Activated naive CD8-positive, alpha-beta T cell treated with anti-CD3 and anti-CD28 coated beads, Interleukin-2, amount 10 ng/mL, durations not matched to agents 7 days and 5 days (primary cell): ENCODE data around the gene TRMU. TPM values are rescaled to one million over a fixed set of nuclear protein-coding genes. Genes with fewer than 3 reads are reported as not detected.
"Not testable (repeated sequence)": the region's sequence is repeated elsewhere in the genome, so short reads cannot be mapped to it uniquely, and the experiment has no call there.

Source experiments
- ATAC-seq: fragments of 150-1000 bp; cut with Tn5 transposase; one replicate; pipeline ENCODE4 v1.10.0; 2021; ENCODE audit warnings: low read depth, moderate library complexity
- POLR2A ChIA-PET: fragments of 350-600 bp; sonication (Branson Sonifier 250); formaldehyde crosslinking; loops from one replicate; lab custom pipeline; 2021; ENCODE audit warnings: antibody characterized with exemption; lab: Charles Lee
- DNase-seq: peaks from one replicate; pipeline ENCODE4 v3.0.0; 2021
- H3K27ac Mint-ChIP-seq: one replicate; pipeline ENCODE4 v1.8.0; 2022; ENCODE audit warnings: mild to moderate bottlenecking, mixed read lengths
- H3K27me3 Mint-ChIP-seq: one replicate; pipeline ENCODE4 v1.8.0; 2022; ENCODE audit warnings: mild to moderate bottlenecking, moderate library complexity, mixed read lengths
- H3K36me3 Mint-ChIP-seq: one replicate; pipeline ENCODE4 v1.8.0; 2021; ENCODE audit warnings: mild to moderate bottlenecking, mixed read lengths
- H3K4me1 Mint-ChIP-seq: one replicate; pipeline ENCODE4 v1.8.0; 2021; ENCODE audit warnings: mixed read lengths
- H3K4me3 Mint-ChIP-seq: one replicate; pipeline ENCODE4 v1.8.0; 2022; ENCODE audit warnings: mild to moderate bottlenecking, moderate library complexity, mixed read lengths
- H3K9me3 Mint-ChIP-seq: one replicate; pipeline ENCODE4 v1.8.0; 2021; ENCODE audit warnings: mixed read lengths
- total RNA-seq, 2 experiments: library from RNA; stranded (reverse); gene quantifications; one replicate each; pipeline ENCODE4 v1.2.3, GENCODE V29; 2021

The TRMU gene
- total RNA-seq, 2 experiments from 2014 or later, result 76.3 to 86.4 TPM

DNA sequence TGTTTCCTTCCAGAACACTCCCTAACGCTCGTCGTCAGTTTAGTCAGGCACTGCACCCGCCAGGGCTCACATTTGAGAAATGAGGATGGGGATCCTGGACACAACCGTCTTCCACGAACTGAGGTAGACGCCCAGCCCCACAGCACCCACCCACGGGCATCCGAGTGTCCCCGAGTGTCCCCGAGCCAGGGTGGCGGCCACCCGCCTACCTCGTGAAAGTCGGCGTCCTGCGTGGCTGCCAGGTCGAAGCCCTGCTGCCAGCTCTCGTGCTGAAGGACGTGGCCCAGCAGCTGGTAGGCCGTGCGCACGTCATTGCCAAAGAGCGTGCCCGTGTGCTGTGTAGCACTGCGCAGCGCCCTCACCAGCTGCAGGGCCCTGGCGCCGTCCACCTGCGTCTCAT, 53.6 kb downstream of the TRMU start:
- no peak overlapping the region for H3K4me3 Mint-ChIP-seq
- no peaks in the 10 kb centered on the region for H3K27me3 Mint-ChIP-seq
- ATAC-seq, result no peak
- POLR2A ChIA-PET, result no interaction called here
- no peaks in the 10 kb centered on the region for H3K36me3 Mint-ChIP-seq
- no peak overlapping the region for H3K27ac Mint-ChIP-seq
- peaks cover 4% of the 10 kb centered on the region for H3K4me1 Mint-ChIP-seq
- no peak for DNase-seq
- H3K9me3 Mint-ChIP-seq, result no peaks in the 10 kb centered on the region

DNA sequence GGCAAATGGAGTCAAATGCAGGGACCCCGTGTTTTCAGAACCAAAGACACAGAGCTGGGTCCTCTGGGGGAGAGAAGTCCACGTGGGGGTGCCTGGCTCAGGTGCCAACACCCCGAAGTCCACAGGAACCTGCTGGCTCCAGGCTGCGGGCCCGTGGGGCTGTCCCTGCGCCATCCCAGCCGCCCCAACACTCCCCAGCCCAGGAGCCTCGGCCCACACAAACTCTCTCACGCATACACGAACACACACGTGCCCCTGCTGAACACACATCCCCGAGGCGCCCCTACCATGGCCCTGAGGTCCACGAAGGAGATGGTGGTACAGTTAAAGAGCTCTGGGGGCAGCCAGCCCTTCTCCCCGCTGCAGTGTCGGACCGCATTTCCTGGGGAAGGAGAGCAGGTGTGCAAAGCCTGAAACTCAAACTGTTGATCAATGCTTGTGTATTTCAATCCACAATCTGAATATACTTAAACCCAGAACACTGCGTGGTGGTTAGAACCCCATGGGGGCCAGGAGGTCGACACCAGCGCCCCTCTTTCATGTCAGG, 54.7 kb downstream of the TRMU start:
- Mint-ChIP-seq H3K27ac (no peak overlapping the region), H3K36me3 (no peaks in the 10 kb centered on the region)

DNA sequence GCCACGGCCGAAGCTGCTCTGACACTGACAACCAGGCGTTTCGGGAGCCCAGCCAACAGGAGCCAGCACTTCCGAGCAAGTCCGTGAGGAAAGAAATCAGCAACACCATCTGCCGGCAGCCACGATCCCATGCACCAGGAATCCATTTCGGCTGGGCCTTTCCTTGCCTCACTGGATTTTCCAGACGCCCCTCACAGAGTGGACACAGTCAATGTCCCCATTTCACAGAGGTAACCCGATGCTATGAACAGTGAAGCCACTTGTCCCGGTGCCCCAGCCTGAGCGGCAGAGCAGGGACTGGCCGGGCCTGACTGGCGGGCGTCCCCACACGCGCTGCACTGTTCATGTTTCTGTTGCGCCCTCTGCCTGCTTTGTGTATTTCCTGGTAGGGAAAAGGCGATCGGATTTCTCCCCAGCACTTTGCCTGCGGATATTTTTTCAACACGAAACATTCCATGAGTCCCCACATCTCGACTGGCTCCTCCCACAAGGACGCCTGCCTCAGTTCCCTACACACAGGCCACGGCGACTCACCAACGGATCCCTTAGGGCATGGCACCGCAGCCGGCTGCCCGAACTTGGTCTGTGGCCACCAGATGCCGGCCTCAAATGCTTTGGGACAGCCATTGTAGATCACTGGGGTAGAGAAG, 55.3 kb downstream of the TRMU start:
- no peak overlapping the region for H3K4me3 Mint-ChIP-seq
- DNase-seq (no peak), ATAC-seq (no peak)
- no peaks in the 10 kb centered on the region for H3K9me3 Mint-ChIP-seq
- no peak overlapping the region for H3K27ac Mint-ChIP-seq
- peaks cover 4% of the 10 kb centered on the region for H3K4me1 Mint-ChIP-seq
- H3K36me3 Mint-ChIP-seq, result no peaks in the 10 kb centered on the region
- POLR2A ChIA-PET, result no interaction called here
- H3K27me3 Mint-ChIP-seq, result no peaks in the 10 kb centered on the region

More for the DNA sequence above, 54.7 kb downstream of the TRMU start:
- ATAC-seq, result no peak
- no peak for DNase-seq
- Mint-ChIP-seq H3K27me3 (no peaks in the 10 kb centered on the region), H3K9me3 (no peaks in the 10 kb centered on the region), H3K4me1 (peaks cover 4% of the 10 kb centered on the region), H3K4me3 (no peak overlapping the region)
- POLR2A ChIA-PET, result no interaction called here

DNA sequence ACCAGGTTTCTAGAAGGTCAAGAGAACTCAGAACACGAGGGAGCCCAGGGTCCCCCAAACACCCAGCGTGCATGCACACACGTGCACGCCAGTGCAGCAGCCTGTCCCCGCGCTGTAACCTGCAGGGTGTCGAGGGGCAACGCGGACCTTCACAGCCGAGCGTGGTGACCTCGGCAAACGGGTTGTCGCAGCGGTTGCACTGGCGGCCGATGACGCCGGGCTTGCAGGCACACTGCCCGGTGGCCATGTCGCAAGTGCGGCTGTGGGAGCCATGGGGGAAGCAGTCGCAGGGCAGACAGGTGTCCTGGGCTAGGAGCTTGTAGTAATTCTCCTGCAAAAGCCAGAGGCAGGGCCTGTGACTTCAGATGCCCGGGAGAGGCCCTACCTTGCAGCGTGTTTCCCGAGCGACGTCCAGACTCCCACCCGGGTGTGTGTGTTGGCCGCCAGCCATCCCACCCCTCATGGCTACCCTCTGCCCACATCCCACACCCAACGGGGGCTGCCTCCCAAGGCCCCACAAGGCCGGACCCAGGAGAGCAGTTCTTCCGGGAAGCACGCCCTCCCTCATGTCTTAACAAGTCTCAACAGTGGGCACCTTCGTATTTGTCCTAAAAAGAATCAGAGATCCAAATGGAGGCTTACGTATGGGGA, 56.1 kb downstream of the TRMU start:
- DNase-seq, result no peak
- Mint-ChIP-seq H3K36me3 (no peaks in the 10 kb centered on the region), H3K9me3 (no peaks in the 10 kb centered on the region), H3K4me3 (no peak overlapping the region), H3K27ac (no peak overlapping the region), H3K4me1 (peaks cover 4% of the 10 kb centered on the region), H3K27me3 (no peaks in the 10 kb centered on the region)
- POLR2A ChIA-PET, result no interaction called here
- ATAC-seq, result no peak

DNA sequence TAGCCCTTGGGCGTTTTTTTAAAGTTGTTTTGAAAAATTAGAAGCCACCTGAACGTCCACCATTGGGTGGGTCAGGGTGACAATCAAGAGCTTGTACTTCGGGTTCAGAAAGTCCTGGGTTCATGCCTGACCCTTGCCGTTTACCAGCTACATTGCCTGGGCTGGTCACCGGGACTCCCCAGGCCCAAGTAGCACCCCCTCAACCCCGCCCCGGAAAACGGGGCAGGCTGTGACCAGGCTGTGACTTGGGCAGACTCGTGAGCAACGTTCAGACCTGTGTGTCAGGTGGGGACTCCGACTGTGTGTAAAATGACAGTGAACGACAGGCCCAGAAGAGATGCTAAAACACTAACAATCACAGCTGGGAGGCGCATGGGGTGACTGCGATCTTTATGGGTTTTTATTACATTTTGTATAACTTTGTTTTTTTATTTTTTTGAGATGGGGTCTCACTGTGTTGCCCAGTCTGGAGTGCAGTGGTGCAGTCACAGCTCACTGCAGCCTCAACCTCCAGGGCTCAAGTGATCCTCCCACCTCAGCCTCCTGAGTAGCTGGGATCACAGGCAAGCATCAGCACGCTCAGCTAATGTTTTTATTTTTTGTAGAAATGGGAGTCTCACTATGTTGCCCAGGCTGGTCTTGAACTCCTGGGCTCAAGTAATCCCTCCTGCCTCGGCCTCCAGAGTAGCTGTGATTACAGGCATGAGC, 56.8 kb downstream of the TRMU start:
- H3K36me3 Mint-ChIP-seq, result no peaks in the 10 kb centered on the region
- DNase-seq (no peak), ATAC-seq (no peak)
- no peak overlapping the region for H3K4me3 Mint-ChIP-seq
- POLR2A ChIA-PET, result no interaction called here
- H3K27ac Mint-ChIP-seq, result no peak overlapping the region
- H3K4me1 Mint-ChIP-seq, result peaks cover 4% of the 10 kb centered on the region
- H3K27me3 Mint-ChIP-seq, result no peaks in the 10 kb centered on the region
- no peaks in the 10 kb centered on the region for H3K9me3 Mint-ChIP-seq

DNA sequence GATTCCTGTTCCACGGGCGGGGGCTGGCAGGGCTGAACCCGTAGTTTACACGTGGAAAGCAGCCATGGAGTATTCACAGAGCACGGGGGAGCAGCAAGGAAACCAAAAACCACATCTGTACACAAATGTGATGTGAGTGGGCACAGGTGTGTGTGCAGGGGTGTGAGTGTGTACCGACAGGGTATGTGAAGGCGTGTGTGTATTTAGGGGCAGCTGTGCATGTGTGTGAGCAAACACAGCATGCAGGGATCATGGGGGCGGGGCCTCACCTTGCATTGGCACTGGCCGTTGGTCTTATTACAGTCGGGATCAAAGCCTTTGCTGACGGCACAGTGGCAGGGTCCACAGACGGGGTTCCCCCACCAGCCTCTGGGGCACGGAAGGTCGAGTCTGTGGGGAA, 58.4 kb downstream of the TRMU start:
- Mint-ChIP-seq H3K9me3 (no peaks in the 10 kb centered on the region), H3K4me3 (no peak overlapping the region), H3K27ac (no peak overlapping the region), H3K36me3 (no peaks in the 10 kb centered on the region), H3K4me1 (peaks cover 4% of the 10 kb centered on the region), H3K27me3 (no peaks in the 10 kb centered on the region)
- ATAC-seq (no peak), DNase-seq (no peak)
- POLR2A ChIA-PET, result no interaction called here

DNA sequence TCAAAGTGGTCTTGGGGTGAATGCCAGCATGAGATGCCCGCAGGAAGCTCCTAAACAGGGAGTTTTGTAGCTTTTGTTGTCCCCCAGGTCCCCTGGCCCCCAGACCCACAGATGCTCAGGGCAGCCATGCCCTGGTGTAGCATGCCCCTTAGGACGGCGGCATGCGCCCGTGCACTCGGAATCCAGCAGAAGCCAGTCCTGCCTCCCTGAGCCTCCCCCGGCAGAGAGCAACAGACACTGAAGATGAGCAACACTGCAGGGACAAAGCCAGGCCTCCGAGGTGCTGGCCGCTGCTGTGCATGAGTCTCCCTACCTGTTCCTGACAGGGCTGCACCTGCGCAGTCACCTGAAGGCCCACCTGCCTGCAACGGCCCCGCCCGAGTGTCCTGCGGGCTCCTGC, 59.1 kb downstream of the TRMU start:
- POLR2A ChIA-PET, result no interaction called here
- no peak overlapping the region for H3K4me3 Mint-ChIP-seq

DNA sequence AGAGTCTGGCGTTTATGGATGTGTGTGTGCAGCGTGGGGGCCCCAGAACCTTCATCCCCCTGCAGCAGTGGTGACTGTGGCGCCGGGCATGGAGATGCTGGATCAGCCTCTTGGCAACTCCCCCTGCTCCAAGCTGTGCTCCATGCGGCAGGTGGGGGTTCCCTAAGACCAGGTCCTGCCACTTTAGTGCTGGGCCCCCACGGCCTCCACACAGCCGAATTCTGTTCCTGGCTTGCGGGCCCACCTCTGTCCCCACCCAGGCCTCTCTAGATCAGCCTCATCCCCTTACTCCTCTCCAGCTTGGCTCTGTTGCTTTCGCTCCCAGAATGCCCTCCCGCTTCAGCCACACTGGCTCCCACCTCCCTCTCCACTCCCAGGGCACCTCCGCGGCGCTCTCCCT, 59.6 kb downstream of the TRMU start:
- POLR2A ChIA-PET, result no interaction called here
- no peak for DNase-seq
- H3K27ac Mint-ChIP-seq, result no peak overlapping the region

More for the DNA sequence above, 59.1 kb downstream of the TRMU start:
- no peak for ATAC-seq
- H3K27ac Mint-ChIP-seq, result no peak overlapping the region
- H3K4me1 Mint-ChIP-seq, result peaks cover 7% of the 10 kb centered on the region
- H3K36me3 Mint-ChIP-seq, result no peaks in the 10 kb centered on the region
- H3K9me3 Mint-ChIP-seq, result no peaks in the 10 kb centered on the region
- H3K27me3 Mint-ChIP-seq, result no peaks in the 10 kb centered on the region
- DNase-seq, result no peak

DNA sequence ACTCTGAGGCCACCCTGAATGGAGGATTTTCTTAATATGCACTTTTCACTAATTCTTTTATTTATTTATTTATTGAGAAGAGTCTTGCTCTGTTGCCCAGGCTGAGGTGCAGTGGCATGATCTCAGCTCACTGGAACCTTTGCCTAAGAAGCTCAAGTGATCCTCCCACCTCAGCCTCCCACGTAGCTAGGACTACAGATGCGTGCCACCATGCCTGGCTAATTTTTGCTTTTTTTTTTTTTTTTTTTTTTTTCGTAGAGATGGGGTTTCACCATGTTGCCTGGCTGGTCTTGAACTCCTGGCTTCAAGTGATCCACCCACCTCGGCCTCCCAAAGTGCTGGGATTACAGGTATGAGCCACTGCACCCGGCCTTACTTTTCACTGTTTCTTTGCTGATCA, 61.5 kb downstream of the TRMU start:
- H3K27ac Mint-ChIP-seq, DNase-seq, H3K27me3 Mint-ChIP-seq, H3K4me1 Mint-ChIP-seq, H3K4me3 Mint-ChIP-seq, H3K9me3 Mint-ChIP-seq, H3K36me3 Mint-ChIP-seq, ATAC-seq, POLR2A ChIA-PET: not testable (repeated sequence)

More for the DNA sequence above, 59.6 kb downstream of the TRMU start:
- Mint-ChIP-seq H3K9me3 (no peaks in the 10 kb centered on the region), H3K4me3 (no peak overlapping the region), H3K27me3 (no peaks in the 10 kb centered on the region), H3K36me3 (no peaks in the 10 kb centered on the region), H3K4me1 (peaks cover 7% of the 10 kb centered on the region)
- no peak for ATAC-seq

DNA sequence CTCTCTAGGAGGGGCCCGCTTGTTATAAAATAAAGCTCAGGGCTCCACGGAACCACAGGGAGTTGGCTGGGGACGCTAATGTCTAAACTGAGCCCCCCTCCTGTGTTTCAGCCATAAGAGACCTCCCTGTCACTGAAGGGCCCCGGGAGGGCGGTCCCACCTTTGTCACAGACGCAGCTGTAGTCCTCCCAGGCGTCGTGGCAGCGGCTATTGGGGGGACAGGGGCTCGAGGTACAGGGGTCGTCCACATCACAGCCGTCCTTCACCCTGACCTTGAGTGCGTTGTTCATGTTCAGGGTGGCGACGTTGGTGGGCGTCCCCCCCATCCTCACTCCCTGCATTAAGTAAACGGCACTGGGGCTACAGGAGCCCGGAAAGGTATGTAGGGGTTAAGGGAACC, 62.0 kb downstream of the TRMU start:
- no peaks in the 10 kb centered on the region for H3K36me3 Mint-ChIP-seq
- H3K9me3 Mint-ChIP-seq, result no peaks in the 10 kb centered on the region
- no peak for ATAC-seq
- no peak overlapping the region for H3K27ac Mint-ChIP-seq
- no peak overlapping the region for H3K4me3 Mint-ChIP-seq
- peaks cover 7% of the 10 kb centered on the region for H3K4me1 Mint-ChIP-seq
- peaks cover 4% of the 10 kb centered on the region for H3K27me3 Mint-ChIP-seq
- POLR2A ChIA-PET, result no interaction called here
- no peak for DNase-seq

DNA sequence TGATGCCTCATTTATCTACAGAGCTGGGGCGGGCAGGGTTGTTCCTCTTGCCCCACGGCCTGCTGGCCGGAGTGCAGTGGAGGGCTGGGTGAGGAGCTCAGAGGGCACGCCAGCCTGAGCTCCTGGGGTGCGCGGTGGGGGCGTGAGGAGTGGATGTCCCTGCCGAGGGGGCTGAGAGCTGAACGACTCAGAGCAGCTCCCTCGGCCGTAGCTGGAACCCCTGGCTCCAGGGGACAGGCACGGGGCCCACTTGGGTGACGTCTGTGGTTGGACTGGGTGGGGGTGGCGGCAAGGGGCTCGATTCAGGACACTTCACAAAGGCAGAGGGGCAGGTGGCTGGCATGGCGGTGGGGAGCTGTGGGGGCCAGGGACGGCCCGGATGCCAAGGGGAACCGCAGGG, 62.4 kb downstream of the TRMU start:
- Mint-ChIP-seq H3K27me3 (peaks cover 8% of the 10 kb centered on the region), H3K36me3 (no peaks in the 10 kb centered on the region), H3K4me1 (peaks cover 7% of the 10 kb centered on the region), H3K4me3 (no peak overlapping the region), H3K27ac (no peak overlapping the region), H3K9me3 (no peaks in the 10 kb centered on the region)
- POLR2A ChIA-PET, result no interaction called here
- DNase-seq, result no peak
- no peak for ATAC-seq

DNA sequence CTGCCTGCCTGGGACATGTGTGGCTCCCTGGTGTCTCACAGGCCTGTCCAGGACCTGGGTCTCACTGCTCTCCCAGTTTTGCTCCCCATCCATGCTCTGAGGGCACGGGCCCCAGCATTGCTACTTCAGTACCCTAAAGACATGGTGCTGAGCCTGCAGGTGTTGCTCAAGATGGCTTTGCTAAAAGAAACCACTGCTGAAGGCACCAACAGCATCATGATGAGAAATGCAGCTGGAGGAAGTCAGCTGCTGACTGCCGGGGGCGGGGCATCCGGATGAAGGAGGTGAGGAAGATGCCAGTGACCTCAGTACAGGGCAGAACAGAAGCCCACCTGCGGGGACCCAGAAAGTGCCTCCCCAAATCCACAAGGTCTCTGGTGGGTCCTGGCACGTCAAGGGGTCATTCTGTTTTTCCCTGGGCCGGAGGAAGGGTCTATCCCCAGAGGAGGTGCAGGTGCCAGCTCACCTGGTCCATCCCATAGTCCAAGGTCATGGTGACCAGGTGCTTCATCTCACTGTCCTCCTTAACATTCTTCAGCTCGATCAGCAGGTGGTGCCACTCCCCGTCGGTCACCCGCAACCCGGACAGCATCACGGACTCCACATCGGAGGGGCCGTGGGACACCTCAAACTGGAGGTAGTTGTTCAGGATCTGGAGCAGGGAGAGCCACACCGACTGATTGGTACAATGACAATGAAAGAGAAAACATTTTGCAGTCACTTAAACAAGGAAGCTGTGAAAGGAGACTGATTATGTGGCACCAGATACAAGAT, 63.9 kb downstream of the TRMU start:
- H3K27ac Mint-ChIP-seq, result no peak overlapping the region
- DNase-seq (no peak), ATAC-seq (no peak)
- H3K4me1 Mint-ChIP-seq, result peaks cover 3% of the 10 kb centered on the region
- H3K4me3 Mint-ChIP-seq, result no peak overlapping the region
- POLR2A ChIA-PET, result no interaction called here
- H3K9me3 Mint-ChIP-seq, result no peaks in the 10 kb centered on the region
- H3K27me3 Mint-ChIP-seq, result peaks cover 17% of the 10 kb centered on the region
- no peaks in the 10 kb centered on the region for H3K36me3 Mint-ChIP-seq

DNA sequence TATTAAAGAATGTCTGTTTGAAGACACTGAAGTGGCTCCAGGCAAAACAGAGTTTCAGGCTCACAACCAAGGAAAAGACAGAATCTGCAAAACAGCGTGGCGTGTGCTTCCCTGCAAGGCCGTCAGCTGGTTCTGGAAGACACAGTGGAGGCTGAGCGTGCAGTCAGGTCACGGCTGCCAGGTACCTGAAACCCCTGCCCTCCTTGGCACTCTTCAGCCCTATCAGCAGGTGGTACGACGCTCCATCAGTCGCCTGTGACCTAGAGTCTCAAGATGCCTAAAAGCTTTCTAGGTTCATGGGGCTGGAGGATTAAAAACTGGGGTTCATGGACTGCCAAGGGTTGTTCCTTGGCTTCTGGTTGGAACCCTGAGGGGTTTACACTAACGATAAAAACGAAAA, 65.9 kb downstream of the TRMU start:
- H3K27me3 Mint-ChIP-seq, result peaks cover 17% of the 10 kb centered on the region
- H3K27ac Mint-ChIP-seq, result no peak overlapping the region
- no peaks in the 10 kb centered on the region for H3K9me3 Mint-ChIP-seq
- ATAC-seq (no peak), DNase-seq (no peak)
- H3K4me1 Mint-ChIP-seq, result peaks cover 3% of the 10 kb centered on the region
- H3K4me3 Mint-ChIP-seq, result no peak overlapping the region
- no peaks in the 10 kb centered on the region for H3K36me3 Mint-ChIP-seq
- POLR2A ChIA-PET, result no interaction called here
